Keratinocyte (primary cell): Measurements from ENCODE around the gene KLHDC4.

ENCODE experiments used
- CTCF ChIP-seq, 3 experiments: IDR thresholded peaks in 1 of 3; conservative IDR thresholded peaks in 1 of 3; optimal IDR thresholded peaks in 1 of 3; 2 replicates in 2 of 3; 3 replicates in 1 of 3; pipeline versions ENCODE3 to v1.5.1; 2011; ENCODE audit warnings: low read length in 3 of 3, mild to moderate bottlenecking in 3 of 3, moderate library complexity in 2 of 3, control low read depth in 1 of 3, inconsistent platforms in 1 of 3; ENCODE audit not compliant: insufficient read depth in 2 of 3; ENCODE audit errors: extremely low read depth in 1 of 3
- EZH2 ChIP-seq: IDR thresholded peaks from one replicate; pipeline ENCODE4 v1.6.1; 2012; ENCODE audit warnings: inconsistent platforms, mild to moderate bottlenecking, low read length, moderate library complexity

GRCh38 chr16:87677830-87678229 lies 88.0 kb downstream of the KLHDC4 start:
- no peak for TF ChIP-seq CTCF (optimal IDR thresholded peaks at IDR 0.05 in 1 of 3, IDR thresholded peaks at IDR 0.05 in 1 of 3, conservative IDR thresholded peaks at IDR 0.05 in 1 of 3; ENCODE audit: extremely low read depth in 1 of 3, insufficient read depth in 2 of 3, low read length in 3 of 3)
- TF ChIP-seq EZH2, result no peak
